ENCODE measurements around the gene UGT1A1.

The UGT1A1 gene

DNA sequence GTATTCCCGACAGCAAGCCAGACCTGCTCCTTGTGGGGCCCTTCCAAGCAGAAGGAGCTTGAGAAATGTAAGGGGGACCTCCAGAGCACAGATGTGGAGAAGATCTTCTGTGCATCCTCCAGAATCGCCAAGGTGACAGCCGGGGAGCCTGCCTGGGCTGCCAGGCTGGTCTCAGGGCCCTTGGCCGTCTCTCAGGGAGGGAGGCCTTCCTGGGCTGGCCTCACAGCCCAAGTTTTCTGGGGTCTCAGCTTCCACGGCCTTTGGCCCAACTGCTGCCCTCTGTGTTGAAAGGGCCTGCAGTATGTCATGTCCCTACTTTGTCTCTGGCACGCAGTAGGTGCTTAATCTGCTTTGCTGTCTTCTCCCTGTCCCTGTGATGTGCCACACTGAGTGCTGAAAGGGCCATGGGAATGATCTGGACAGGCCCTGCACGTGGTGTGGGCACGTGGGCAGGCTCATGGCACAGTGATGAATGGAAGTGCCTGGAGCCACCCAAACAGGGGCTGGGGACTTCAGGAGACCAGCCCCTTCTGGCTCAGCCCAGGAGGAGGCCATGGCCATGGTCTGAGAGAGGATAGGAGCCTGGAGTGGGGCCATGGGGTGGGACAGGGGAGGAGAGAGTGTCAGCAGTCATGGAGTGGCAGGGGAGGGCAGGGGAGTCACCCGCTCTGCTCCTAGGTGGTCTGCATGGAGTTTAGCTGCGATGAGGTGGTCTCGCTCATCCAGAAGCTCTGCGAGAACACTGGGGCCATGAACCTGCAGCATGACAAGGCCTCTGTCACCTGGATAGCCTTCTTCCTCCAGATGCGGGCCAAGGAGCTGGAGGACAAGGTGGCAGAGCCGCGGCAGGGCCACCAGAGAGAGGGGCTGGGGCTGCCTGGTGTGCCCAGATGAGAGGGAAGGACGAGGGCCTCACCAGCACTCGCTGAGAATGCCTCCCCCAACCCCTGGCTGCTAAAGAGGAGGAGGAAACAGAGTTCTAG lies 58.9 kb downstream of the UGT1A1 start:
- DNase-seq: no peak

DNA sequence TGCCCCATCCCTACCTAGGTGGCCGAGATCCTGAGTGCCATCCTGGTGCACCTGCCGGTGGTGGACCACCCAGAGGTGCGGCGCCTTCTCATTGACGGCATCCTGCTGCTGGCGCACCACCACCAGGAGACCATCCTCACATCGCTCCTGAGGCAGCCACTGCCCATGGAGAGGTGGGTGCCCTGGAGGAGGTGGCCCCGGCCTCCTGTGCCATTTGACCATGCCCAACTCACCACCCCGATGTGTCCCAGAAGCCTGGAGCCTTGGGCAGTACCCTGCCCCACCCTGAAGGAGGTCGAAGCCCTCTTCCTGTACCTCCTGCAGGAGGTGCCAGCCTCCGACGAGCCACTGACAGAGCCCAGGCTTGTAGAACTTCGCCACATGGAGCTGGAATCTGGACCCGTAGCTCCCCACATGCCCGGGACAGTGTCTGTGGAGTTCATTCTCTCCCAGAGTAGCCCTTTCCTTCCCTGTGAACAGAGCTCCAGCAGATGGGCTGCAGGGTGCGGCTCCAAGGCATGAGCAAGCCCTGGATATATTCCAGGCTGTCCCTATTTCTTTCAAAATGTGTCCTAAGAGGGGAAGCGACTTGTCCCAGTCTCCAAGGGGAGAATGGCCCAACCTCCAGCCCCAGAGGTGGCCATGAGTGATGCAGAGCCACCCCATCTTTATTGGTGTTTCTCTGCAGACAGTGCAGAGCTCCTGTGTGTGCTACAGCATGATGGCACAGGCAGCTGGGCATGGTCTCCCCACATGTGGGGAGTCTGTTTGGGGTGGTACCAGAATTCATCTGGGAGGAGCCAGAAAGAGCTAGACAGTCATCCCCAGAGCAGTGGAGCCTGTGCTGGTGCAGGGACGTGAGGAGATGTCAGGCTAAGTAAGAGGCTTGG lies 60.1 kb downstream of the UGT1A1 start:
- DNase-seq: no peak

DNA sequence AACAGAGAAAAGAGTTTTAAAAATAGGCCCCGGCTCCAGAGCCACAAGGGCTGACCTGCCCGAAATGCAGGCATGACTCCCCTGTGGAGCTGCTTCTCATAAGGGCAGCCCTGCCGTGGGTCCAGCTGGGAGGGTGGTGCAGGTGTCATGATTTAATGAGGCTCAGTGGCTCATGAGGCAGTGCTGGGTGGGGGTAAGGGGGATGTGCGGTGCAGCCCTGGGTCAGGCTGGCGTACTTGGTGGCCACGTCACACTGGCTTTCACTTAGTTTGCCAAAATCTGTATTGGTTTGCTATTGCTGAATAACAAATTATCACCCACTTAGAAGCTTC lies 60.7 kb downstream of the UGT1A1 start:
- DNase-seq: no peak

DNA sequence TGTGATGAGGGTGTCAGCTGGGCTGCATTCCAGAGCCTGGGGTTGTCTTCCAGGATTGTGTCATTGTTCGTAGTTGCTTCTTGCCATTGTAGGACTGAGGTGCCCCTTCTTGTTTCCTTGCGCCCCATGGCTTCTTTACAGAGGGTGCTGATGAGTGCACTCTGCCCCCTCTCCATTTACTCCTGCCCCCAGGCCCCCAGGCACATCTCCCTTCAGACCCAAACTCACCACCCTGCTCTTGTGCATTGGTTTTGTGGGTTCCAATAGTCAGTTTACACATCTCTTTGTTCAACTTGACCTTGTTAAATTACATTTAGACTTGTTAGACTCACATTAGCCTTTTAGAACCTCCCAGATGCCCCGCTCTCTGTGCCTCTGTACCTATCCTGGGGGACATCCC lies 61.1 kb downstream of the UGT1A1 start:
- DNase-seq: no peak

DNA sequence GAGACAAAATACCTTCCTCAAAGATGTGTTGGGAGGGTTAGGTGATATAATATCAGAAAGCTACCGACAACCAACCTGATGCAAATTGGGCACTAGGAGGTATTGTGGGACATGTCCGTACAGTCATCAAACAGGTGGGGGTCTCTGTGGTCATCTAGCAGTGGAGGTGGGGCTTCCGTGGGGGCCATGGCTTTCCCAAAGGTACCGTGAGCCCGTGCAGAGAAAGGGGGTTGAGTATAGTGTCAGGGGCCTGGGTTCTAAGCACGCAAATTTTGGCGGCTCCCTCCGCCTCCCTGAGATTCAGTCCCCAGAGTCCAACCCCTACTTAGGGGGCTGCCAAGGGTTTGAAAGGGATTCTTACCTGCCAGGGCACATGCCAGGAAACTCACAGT lies 61.6 kb downstream of the UGT1A1 start:
- no peak for DNase-seq

DNA sequence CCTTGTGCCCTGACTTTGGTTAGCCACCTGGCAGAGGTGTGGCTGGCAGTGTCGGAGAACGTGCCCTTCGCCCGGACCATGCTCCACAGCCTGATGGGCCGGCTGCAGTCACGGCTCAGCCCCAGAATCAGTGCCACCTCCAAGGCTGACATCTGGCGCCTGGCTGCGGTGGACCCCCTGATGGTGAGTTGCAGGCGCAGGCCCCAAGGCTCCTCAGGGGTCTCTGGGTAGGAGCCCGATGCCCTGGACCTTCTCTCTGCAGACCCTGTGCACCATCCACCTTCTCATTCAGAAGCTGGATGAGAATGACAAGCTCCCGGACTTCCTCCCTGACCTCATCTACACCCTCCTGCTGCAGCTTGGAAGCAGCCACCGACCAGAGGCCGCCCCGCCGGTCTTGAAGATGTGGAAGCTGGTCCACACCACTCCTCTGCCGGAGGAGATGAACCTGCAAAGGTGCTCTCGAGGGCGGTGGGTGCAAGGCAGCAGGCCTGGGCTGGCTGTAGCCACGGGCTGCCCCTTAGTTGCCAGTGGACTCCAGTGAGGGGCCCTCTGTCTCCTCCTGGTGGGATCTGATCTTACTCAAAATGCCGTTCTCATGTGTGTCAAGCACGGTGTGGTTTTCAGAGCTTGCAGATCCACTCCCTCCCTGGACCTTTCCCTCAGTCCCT lies 62.2 kb downstream of the UGT1A1 start:
- DNase-seq: no peak

Data from stimulated activated CD4-positive, alpha-beta T cell treated with anti-CD3 and anti-CD28 coated beads, Interleukin-2, amount 100 ng/mL, for 48 hours (primary cell).